BLaER1 treated with 17β-estradiol and CSF1 and Interleukin-3, amounts not matched to agents 10 nM and 100 nM (cell line): ENCODE data around the gene ANXA9.

ENCODE experiments used
- H3K27ac ChIP-seq, 11 experiments: shearing (Covaris generic); formaldehyde crosslinking; 2 replicates each; pipeline ENCODE4 v1.8.1; 2022
- H3K27me3 ChIP-seq, 11 experiments: shearing (Covaris generic); formaldehyde crosslinking; 2 replicates each; pipeline ENCODE4 v1.8.1; 2022
- H3K36me3 ChIP-seq, 11 experiments: shearing (Covaris generic); formaldehyde crosslinking; 2 replicates each; pipeline ENCODE4 v1.8.1; 2022
- H3K4me1 ChIP-seq, 10 experiments: shearing (Covaris generic); formaldehyde crosslinking; 2 replicates each; pipeline ENCODE4 v1.8.1; 2022
- H3K4me2 ChIP-seq, 11 experiments: shearing (Covaris generic); formaldehyde crosslinking; 2 replicates each; pipeline ENCODE4 v1.8.1; 2022
- H3K4me3 ChIP-seq, 10 experiments: shearing (Covaris generic); formaldehyde crosslinking; 2 replicates each; pipeline ENCODE4 v1.8.1; 2022
- H3K9ac ChIP-seq, 11 experiments: shearing (Covaris generic); formaldehyde crosslinking; 2 replicates each; pipeline ENCODE4 v1.8.1; 2022
- H3K9me3 ChIP-seq, 11 experiments: shearing (Covaris generic); formaldehyde crosslinking; replicated peaks in 1 of 11; 2 replicates each; pipeline ENCODE4 v1.8.1; 2022
- H4K20me1 ChIP-seq, 11 experiments: shearing (Covaris generic); formaldehyde crosslinking; 2 replicates each; pipeline ENCODE4 v1.8.1; 2022
- Cebpa-rat ChIP-seq, 11 experiments: shearing (Covaris generic); IDR thresholded peaks; 2 replicates each; pipeline ENCODE4 v1.8.1; 2022

ANXA9 gene

DNA sequence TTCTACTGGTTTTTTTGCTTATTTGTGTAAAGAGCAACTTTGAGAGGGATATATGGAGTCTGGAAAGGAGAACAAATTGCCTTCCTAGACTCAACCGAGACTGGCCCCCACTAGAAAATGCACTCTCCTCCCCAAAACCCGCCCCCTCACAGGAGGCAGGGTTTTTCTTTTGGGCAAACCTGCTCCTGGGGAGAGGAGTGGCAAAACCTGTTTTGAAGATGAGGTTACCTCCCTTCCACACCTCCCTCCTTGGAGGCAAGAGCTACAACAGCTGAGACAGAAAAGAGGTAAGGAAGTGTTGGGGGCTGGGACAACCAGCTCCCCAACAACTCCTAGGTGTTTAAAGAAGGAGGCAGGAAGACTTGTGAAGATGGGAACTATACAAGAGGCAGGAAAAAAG lies 54.3 kb downstream of the ANXA9 start, which contains the start of gene BNIPL:
BNIPL (plus strand) TSS at position 231 of the 400 bp plus-strand sequence; CDS start at position 371, 140 bp downstream.
- Histone ChIP-seq H3K9ac (no peak within 1 kb of the TSS), H3K27ac (no peak within 1 kb of the TSS), H3K9me3 (no peaks in the 10 kb centered on the region), H3K27me3 (no peaks in the 10 kb centered on the region), H3K4me3 (no peak within 1 kb of the TSS), H4K20me1 (no peaks in the 10 kb centered on the region), H3K36me3 (peaks cover 31 to 57% (median 46%) of the 10 kb centered on the region in 11 experiments), H3K4me2 (no peak within 1 kb of the TSS), H3K4me1 (peaks cover 0 to 9% (median 0%) of the 10 kb centered on the region in 10 experiments; a peak in 5 of 20 replicates)
- TF ChIP-seq Cebpa-rat (IDR thresholded peaks at IDR 0.05) = no peak

DNA sequence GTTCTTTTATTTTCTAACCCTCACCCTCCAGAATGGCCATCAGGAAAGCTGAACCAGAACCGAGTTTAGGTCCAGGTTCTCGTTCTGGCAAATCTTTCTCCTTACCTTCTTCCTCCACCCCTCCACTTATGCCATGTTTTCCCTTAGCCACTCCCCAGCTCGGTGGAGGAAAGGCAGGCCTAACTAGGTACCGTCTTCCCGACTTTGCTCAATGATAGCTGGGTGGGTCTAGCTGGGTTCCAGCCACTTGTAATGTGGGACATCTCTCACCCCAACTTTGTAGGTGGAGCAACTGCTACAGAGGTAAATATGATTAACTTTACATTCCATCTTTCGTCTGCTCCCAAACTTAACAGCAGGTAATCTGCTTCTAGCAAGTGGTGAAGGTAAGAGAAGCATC lies 54.9 kb downstream of the ANXA9 start:
- no peak for TF ChIP-seq Cebpa-rat (IDR thresholded peaks at IDR 0.05)
- Histone ChIP-seq H3K4me3 (no peak overlapping the region), H3K9me3 (no peaks in the 10 kb centered on the region), H3K27me3 (no peaks in the 10 kb centered on the region), H3K27ac (no peak overlapping the region), H3K9ac (no peak overlapping the region), H3K4me2 (no peak overlapping the region), H4K20me1 (no peaks in the 10 kb centered on the region), H3K4me1 (peaks cover 0 to 9% (median 0%) of the 10 kb centered on the region in 10 experiments; a peak in 5 of 20 replicates), H3K36me3 (peaks cover 24 to 50% (median 39%) of the 10 kb centered on the region in 11 experiments)

DNA sequence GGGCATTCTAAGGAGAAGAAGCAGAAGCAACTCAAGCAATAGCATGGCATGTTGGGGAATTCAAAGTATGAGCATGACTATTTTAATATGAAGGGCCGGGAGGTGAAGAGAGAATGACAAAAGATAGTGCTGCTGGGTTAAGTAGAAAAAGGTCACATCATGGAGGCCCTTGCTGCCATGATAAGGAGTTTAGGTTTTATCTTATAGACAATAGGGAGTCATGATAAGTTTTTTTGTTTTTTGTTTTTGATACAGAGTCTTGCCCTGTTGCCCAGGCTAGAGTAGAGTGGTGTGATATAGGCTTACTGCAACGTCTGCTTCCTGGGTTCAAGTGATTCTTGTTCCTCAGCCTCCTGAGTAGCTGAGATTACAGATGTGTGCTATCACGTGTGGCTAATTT lies 57.4 kb downstream of the ANXA9 start:
- no peak overlapping the region for H3K9ac ChIP-seq
- no peak overlapping the region for H3K27ac ChIP-seq
- H4K20me1 ChIP-seq = no peaks in the 10 kb centered on the region
- peaks cover 10 to 32% (median 20%) of the 10 kb centered on the region in 11 experiments for H3K36me3 ChIP-seq
- no peaks in the 10 kb centered on the region for H3K9me3 ChIP-seq
- TF ChIP-seq Cebpa-rat (IDR thresholded peaks at IDR 0.05) = no peak
- no peak overlapping the region for H3K4me3 ChIP-seq
- H3K4me1 ChIP-seq = no peaks in the 10 kb centered on the region
- no peak overlapping the region for H3K4me2 ChIP-seq
- H3K27me3 ChIP-seq = no peaks in the 10 kb centered on the region

DNA sequence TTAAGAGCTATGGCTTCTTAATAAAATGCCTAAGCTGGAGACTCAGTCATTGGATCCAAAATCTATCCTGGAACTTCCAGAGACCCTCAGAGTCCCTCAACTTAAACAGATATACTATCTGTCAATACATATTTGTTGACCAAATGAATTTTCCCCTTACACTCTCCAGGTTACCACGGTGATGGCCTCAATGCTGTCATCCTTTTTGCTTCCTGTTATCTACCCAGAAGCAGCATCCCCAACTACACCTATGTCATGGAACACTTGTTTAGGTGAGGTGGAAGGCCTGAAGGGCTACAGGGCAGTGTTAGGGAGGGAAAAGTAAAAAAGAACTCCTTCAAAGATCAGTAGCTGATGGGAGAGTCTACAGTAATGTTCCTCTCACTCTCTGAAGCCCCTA lies 61.1 kb downstream of the ANXA9 start:
- TF ChIP-seq Cebpa-rat (IDR thresholded peaks at IDR 0.05) = no peak

More for the DNA sequence above, 61.1 kb downstream of the ANXA9 start:
- Histone ChIP-seq H3K9ac (no peak overlapping the region), H3K27ac (no peak overlapping the region), H3K4me2 (no peak overlapping the region), H3K4me3 (no peak overlapping the region), H4K20me1 (peaks cover 0 to 17% (median 11%) of the 10 kb centered on the region in 11 experiments; a peak in 17 of 22 replicates), H3K9me3 (peaks cover 0 to under 1% (median 0%) of the 10 kb centered on the region in 11 experiments; a peak in 1 of 22 replicates), H3K36me3 (peaks cover 0 to 10% (median 0%) of the 10 kb centered on the region in 11 experiments; a peak in 2 of 22 replicates), H3K27me3 (peaks cover 19 to 29% (median 27%) of the 10 kb centered on the region in 11 experiments), H3K4me1 (peaks cover 3 to 15% (median 6%) of the 10 kb centered on the region in 10 experiments; a peak in 19 of 20 replicates)
